HepG2 (cell line): ENCODE data around the gene HOXB4.

Experiments used
- BRD4 ChIP-seq: sonication (generic); formaldehyde crosslinking; IDR thresholded peaks from 2 replicates; pipeline ENCODE4 v1.4.0; 2020; ENCODE audit warnings: missing genetic modification reagents
- EHMT2 ChIP-seq: fragments of 200-600 bp; sonication (generic); IDR thresholded peaks from 2 replicates; pipeline ENCODE4 v1.7.0; 2017; ENCODE audit warnings: antibody characterized with exemption, low read depth, low read length, borderline replicate concordance

DNA sequence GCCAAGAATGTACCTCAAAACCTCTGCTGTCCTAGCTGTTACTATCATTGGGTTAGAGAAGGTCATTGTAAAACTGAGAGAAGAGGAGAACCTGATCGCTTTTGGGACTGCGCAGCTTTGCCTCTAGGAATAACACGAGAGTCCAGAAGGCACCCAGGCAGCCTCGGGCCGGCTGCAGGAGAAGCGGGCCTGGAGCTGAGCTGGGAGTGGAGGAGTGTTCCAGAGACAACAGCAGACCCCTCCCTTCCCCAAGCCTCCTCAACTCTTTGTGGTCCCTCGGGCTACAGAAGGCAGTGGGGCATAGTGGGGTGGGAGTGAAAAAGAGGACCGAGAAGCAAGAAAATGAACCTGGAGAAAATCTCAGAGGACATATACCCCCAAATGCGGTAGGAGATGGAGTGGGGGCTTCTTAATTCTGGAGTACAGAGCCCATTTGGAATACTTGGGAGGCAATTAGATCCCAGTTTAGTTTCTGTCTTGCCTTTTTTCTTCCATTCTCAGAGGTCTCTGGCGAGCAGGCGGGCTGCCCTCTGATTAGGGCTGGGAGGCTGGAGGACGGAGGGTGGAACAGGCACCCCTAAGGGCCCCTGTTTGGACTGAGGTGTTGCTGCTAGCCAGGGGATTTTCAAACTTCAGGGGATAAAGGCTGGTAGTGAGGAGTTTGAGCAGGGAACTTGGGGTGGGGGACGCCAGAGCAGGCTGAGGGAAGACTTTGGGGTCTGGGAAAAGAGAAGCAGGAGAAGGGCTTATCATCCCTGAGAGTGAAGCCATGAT is 19.9 kb downstream of the HOXB4 start:
- TF ChIP-seq EHMT2 = no peak
- TF ChIP-seq BRD4 (CRISPR knock-in tag) = no peak
